Measurements from ENCODE around the gene SUSD5.

DNA sequence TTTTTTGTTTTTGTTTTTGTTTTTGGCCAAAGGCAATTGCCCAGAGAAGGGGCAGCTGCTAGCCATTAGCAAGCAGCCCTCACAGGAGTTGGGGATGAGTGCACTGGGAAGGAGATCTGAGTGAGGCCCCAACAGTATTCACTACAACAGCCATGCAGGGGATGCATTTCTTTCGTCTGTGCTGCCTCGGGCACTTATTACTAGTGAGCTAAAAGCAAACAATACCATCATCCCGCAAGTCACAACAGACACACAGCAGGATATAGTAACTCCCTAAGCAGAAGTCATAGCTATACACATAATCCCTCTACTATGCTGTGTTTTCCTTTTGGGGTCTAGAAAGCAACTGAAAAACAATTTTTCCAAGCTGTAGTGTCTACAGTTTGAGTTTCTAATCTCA lies 77.6 kb downstream of the SUSD5 start:
- TF ChIP-seq, protein P1, sequence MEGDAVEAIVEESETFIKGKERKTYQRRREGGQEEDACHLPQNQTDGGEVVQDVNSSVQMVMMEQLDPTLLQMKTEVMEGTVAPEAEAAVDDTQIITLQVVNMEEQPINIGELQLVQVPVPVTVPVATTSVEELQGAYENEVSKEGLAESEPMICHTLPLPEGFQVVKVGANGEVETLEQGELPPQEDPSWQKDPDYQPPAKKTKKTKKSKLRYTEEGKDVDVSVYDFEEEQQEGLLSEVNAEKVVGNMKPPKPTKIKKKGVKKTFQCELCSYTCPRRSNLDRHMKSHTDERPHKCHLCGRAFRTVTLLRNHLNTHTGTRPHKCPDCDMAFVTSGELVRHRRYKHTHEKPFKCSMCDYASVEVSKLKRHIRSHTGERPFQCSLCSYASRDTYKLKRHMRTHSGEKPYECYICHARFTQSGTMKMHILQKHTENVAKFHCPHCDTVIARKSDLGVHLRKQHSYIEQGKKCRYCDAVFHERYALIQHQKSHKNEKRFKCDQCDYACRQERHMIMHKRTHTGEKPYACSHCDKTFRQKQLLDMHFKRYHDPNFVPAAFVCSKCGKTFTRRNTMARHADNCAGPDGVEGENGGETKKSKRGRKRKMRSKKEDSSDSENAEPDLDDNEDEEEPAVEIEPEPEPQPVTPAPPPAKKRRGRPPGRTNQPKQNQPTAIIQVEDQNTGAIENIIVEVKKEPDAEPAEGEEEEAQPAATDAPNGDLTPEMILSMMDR (IDR thresholded peaks at IDR 0.05): no peak
- TF ChIP-seq POLR2AphosphoS5 (IDR thresholded peaks at IDR 0.05; ENCODE audit: low read depth, low read length) (no peak), RAD21 (IDR thresholded peaks at IDR 0.05; ENCODE audit: low read length) (no peak)
- TF ChIP-seq, protein P2, sequence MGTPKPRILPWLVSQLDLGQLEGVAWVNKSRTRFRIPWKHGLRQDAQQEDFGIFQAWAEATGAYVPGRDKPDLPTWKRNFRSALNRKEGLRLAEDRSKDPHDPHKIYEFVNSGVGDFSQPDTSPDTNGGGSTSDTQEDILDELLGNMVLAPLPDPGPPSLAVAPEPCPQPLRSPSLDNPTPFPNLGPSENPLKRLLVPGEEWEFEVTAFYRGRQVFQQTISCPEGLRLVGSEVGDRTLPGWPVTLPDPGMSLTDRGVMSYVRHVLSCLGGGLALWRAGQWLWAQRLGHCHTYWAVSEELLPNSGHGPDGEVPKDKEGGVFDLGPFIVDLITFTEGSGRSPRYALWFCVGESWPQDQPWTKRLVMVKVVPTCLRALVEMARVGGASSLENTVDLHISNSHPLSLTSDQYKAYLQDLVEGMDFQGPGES (IDR thresholded peaks at IDR 0.05; ENCODE audit: low read depth, low read length): no peak

All from SK-N-SH (cell line).